Upper lobe of right lung (tissue), 1 donor: ENCODE results near the gene NOTCH2. TPM values are rescaled to one million over a fixed set of nuclear protein-coding genes. Genes with fewer than 3 reads are reported as not detected.

ENCODE experiments used
- ATAC-seq: fragments of 200-7000 bp; cut with Tn5 transposase; one replicate; pipeline ENCODE4 v1.9.1; 2020; ENCODE audit warnings: mild to moderate bottlenecking, moderate library complexity
- DNase-seq: peaks from one replicate; pipeline ENCODE4 v3.0.0-alpha.2; 2020
- H3K27ac ChIP-seq: fragments of 200-600 bp; one replicate; pipeline ENCODE4 v1.8.0; 2022
- H3K27me3 ChIP-seq: fragments of 200-600 bp; one replicate; pipeline ENCODE4 v1.8.0; 2022; ENCODE audit warnings: mild to moderate bottlenecking
- H3K36me3 ChIP-seq: fragments of 200-600 bp; one replicate; pipeline ENCODE4 v1.8.0; 2022
- H3K4me1 ChIP-seq: fragments of 200-600 bp; one replicate; pipeline ENCODE4 v1.8.0; 2022
- H3K4me3 ChIP-seq: fragments of 200-600 bp; one replicate; pipeline ENCODE4 v1.8.0; 2022; ENCODE audit warnings: mild to moderate bottlenecking
- H3K9me3 ChIP-seq: fragments of 200-600 bp; one replicate; pipeline ENCODE4 v1.8.0; 2022
- CTCF ChIP-seq: fragments of 200-600 bp; IDR thresholded peaks from one replicate; pipeline ENCODE4 v1.8.0; 2022; ENCODE audit warnings: antibody characterized with exemption
- intact Hi-C: fragments of 100-400 bp; cut with DNase I; formaldehyde crosslinking; loops from one replicate; pipeline ENCODE4 v1.11.0; 2022
- total RNA-seq: library from RNA; stranded (reverse); fragmentation: NEBNext Ultra II Directional; extraction: Animal tissue kit (Norgen Biotek cat#: 25700); gene quantifications from one replicate; pipeline ENCODE4 v1.2.1, GENCODE V29; 2021
- donor health status: DM: no; HTN: yes; CAD: no; lungs with severe emphysema.

The NOTCH2 gene
- total RNA-seq, 1 donor from 2014 or later, result 97.3 TPM

DNA sequence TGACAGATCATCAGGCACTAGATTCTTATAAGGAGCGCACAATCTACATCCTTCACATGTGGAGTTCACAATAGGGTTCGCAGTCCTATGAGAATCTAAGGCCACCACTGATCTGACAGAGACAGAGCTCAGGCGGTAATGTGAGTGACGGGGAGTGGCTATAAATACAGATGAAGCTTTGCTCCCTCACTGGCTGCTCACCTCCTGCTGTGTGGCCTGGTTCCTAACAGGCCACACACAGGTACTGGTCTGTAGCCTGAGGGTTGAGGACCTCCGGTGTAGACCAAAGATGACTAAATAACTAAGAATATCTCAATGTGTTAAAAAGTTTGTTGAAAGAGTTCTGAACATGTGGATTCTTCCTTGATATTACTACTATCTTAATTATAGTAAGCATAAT, 117.0 kb downstream of the NOTCH2 start:
- DNase-seq (no peak), ATAC-seq (no peak)
- H3K4me1 ChIP-seq, result no peaks in the 10 kb centered on the region
- no peak overlapping the region for H3K4me3 ChIP-seq
- no peak for TF ChIP-seq CTCF
- H3K27me3 ChIP-seq, result no peaks in the 10 kb centered on the region
- intact Hi-C loops, result no loop called here
- H3K9me3 ChIP-seq, result no peaks in the 10 kb centered on the region
- peaks cover 89% of the 10 kb centered on the region for H3K36me3 ChIP-seq
- H3K27ac ChIP-seq, result no peak overlapping the region

DNA sequence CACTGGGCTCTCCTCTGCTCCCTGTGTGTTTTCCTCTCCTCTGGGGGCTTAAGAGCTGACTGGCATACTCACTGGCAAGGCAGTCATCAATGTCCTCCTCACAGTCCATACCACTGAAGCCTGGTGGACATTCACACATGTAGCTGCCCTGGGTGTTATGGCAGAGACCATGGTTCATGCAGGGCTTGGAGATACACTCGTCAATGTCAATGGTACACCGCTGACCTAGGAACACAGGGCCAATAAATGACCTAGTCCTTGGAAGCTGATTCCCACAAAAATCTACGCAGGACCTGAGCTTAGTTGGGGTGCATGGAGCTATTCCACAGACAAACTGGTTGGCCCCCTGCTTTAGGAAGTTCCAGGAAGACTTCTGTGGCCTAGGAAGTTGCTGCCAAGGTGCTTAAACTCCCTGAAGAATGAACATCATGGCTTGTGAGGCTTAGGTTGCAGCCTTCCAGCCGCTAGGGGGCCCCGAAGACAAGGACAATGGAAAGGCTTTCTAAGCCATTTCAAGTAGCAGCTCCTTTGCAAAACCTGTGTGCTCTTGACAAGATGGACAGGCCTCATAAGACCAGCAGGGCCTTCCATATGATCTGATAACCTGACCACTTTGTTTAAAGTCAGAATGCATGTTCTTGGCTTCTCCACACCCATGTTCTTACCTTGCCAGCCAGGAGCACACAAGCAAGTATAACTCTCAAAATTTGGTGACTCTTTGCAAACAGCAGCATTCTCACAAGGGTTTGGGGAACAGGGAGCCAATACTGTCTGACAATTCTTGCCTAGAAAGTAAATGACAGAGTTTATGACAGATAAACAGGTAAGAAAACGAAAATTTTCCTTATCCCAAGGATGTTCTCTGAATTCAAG, 120.9 kb downstream of the NOTCH2 start:
- Histone ChIP-seq H3K4me3 (no peak overlapping the region), H3K27me3 (no peaks in the 10 kb centered on the region), H3K27ac (no peak overlapping the region), H3K4me1 (no peaks in the 10 kb centered on the region), H3K9me3 (no peaks in the 10 kb centered on the region), H3K36me3 (peaks cover 63% of the 10 kb centered on the region)
- DNase-seq (peak; percentile 87), ATAC-seq (peak; percentile 97)
- peak; percentile 85 for TF ChIP-seq CTCF
- intact Hi-C loops, result no loop called here

- H3K9me3 ChIP-seq, result no peaks in the 10 kb centered on the region
- TF ChIP-seq CTCF, result no peak
- no peaks in the 10 kb centered on the region for H3K27me3 ChIP-seq
- H3K27ac ChIP-seq, result no peak overlapping the region
- ATAC-seq (no peak), DNase-seq (no peak)
- peaks cover 52% of the 10 kb centered on the region for H3K36me3 ChIP-seq
- no peak overlapping the region for H3K4me3 ChIP-seq
- intact Hi-C loops, result no loop called here
- H3K4me1 ChIP-seq, result no peaks in the 10 kb centered on the region
These were observed 122.0 kb downstream of the NOTCH2 start for GRCh38 chr1:119947468-119947867.

DNA sequence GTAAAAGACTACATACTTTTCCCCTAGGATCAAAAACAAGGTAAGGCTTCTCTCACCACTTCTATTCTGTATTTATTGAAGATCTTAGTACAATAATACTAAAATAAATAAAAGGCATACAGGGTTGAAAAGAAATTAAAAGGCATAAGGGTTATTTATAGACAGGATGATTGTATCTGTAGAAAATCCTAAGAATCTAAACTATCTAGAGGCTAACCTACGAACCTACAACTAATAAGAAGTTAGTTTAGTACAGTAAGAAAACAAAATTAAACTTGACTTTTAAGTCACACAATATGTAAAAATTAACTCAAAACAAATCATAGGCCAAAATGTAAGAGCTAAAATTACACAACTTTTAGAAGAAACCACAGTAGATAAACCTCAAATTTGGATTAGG, 122.7 kb downstream of the NOTCH2 start:
- Histone ChIP-seq H3K4me1 (no peaks in the 10 kb centered on the region), H3K27me3 (no peaks in the 10 kb centered on the region), H3K27ac (no peak overlapping the region), H3K4me3 (no peak overlapping the region), H3K36me3 (peaks cover 51% of the 10 kb centered on the region), H3K9me3 (no peaks in the 10 kb centered on the region)
- ATAC-seq (no peak), DNase-seq (no peak)
- no peak for TF ChIP-seq CTCF
- intact Hi-C loops, result no loop called here

- Histone ChIP-seq H3K36me3 (peaks cover 52% of the 10 kb centered on the region), H3K4me3 (no peak overlapping the region), H3K27ac (no peak overlapping the region), H3K9me3 (no peaks in the 10 kb centered on the region), H3K4me1 (no peaks in the 10 kb centered on the region), H3K27me3 (no peaks in the 10 kb centered on the region)
- ATAC-seq (no peak), DNase-seq (no peak)
- no peak for TF ChIP-seq CTCF
- intact Hi-C loops, result no loop called here
These were observed 126.2 kb downstream of the NOTCH2 start for GRCh38 chr1:119943216-119943615.
